HepG2 (cell line): Measurements from ENCODE around the gene ELOVL6. TPM values are rescaled to one million over a fixed set of nuclear protein-coding genes. Genes with fewer than 3 reads are reported as not detected.

Experiments
- CCAR2 ChIP-seq: fragments of 200-400 bp; formaldehyde crosslinking; optimal IDR thresholded peaks from 2 replicates; pipeline ENCODE3; 2018; ENCODE audit warnings: low read depth, mild to moderate bottlenecking, low read length, moderate library complexity
- HMG20A ChIP-seq: IDR thresholded peaks from 2 replicates; pipeline ENCODE4 v1.6.1; 2016; ENCODE audit warnings: borderline replicate concordance
- MAFK ChIP-seq, 2 experiments: IDR thresholded peaks in 1 of 2; conservative IDR thresholded peaks in 1 of 2; 2 replicates each; pipeline ENCODE4 v1.6.1; 2011; ENCODE audit warnings: improper control_type of control experiment in 2 of 2, low read length in 2 of 2
- MEIS2 ChIP-seq: sonication (generic); formaldehyde crosslinking; IDR thresholded peaks from 2 replicates; pipeline ENCODE4 v1.9.0; 2021; ENCODE audit warnings: mild to moderate bottlenecking, missing genetic modification reagents
- NR2F2 ChIP-seq: IDR thresholded peaks from 2 replicates; pipeline ENCODE4 v1.6.1; 2012; ENCODE audit warnings: low read depth, inconsistent platforms, borderline replicate concordance
- SIX1 ChIP-seq: sonication (generic); formaldehyde crosslinking; IDR thresholded peaks from 2 replicates; pipeline ENCODE4 v1.4.0; 2020; ENCODE audit warnings: missing genetic modification reagents, borderline replicate concordance
- ZNF557 ChIP-seq: sonication (generic); formaldehyde crosslinking; IDR thresholded peaks from 2 replicates; pipeline ENCODE4 v1.4.0; 2020; ENCODE audit warnings: missing genetic modification reagents
- ZNF747 ChIP-seq: sonication (generic); formaldehyde crosslinking; IDR thresholded peaks from 2 replicates; pipeline ENCODE4 v1.8.1; 2023; ENCODE audit warnings: missing genetic modification reagents, mild to moderate bottlenecking, borderline replicate concordance
- polyA plus RNA-seq, 8 experiments: library from polyadenylated mRNA; depleted of rRNA in 3 of 8; stranded (reverse) in 7 of 8; unstranded in 1 of 8; fragments of >200 nt; fragmentation: Illumina TruSeq in 4 of 8; extraction: Trizol in 4 of 8; gene quantifications; 2 replicates each; pipeline versions ENCODE4 v1.2.1 to v1.2.3, GENCODE V29; 2011 to 2016; ENCODE audit warnings: low read depth in 4 of 8, missing spikeins in 1 of 8, mixed read lengths in 1 of 8; ENCODE audit not compliant: insufficient read depth in 1 of 8
- total RNA-seq, 5 experiments: library from RNA; depleted of rRNA; stranded (reverse); fragments of >200 nt; fragmentation: Illumina TruSeq; extraction: Trizol; gene quantifications; 2 replicates each; pipeline ENCODE4 v1.2.3, GENCODE V29; 2016; ENCODE audit warnings: low read depth in 1 of 5
- TF ChIP-seq, protein P1 (sequence below): sonication (generic); formaldehyde crosslinking; IDR thresholded peaks from 2 replicates; pipeline ENCODE4 v1.9.0; 2021; ENCODE audit warnings: mild to moderate bottlenecking, missing genetic modification reagents
- TF ChIP-seq, protein P2 (sequence below): sonication (generic); formaldehyde crosslinking; conservative IDR thresholded peaks from 2 replicates; pipeline ENCODE4 v1.4.0; 2020; ENCODE audit warnings: mild to moderate bottlenecking, missing genetic modification reagents, moderate library complexity
- TF ChIP-seq, protein P3 (sequence below): sonication (generic); formaldehyde crosslinking; IDR thresholded peaks from 2 replicates; pipeline ENCODE4 v1.8.1; 2022; ENCODE audit warnings: mild to moderate bottlenecking, missing genetic modification reagents
- TF ChIP-seq, protein P4 (sequence below): sonication (generic); formaldehyde crosslinking; IDR thresholded peaks from 2 replicates; pipeline ENCODE4 v1.4.0; 2020; ENCODE audit warnings: missing genetic modification reagents
- TF ChIP-seq, protein P5 (sequence below): IDR thresholded peaks from 2 replicates; pipeline ENCODE4 v1.6.1; 2018; ENCODE audit warnings: missing genetic modification reagents, mild to moderate bottlenecking, missing compliant biosample characterization

Gene ELOVL6
- total and polyA plus RNA-seq, 2 of the 13 experiments (the other 11 are each of a cell fraction or from before 2014, with no cell fraction given), result 14.1 to 23.2 TPM

DNA sequence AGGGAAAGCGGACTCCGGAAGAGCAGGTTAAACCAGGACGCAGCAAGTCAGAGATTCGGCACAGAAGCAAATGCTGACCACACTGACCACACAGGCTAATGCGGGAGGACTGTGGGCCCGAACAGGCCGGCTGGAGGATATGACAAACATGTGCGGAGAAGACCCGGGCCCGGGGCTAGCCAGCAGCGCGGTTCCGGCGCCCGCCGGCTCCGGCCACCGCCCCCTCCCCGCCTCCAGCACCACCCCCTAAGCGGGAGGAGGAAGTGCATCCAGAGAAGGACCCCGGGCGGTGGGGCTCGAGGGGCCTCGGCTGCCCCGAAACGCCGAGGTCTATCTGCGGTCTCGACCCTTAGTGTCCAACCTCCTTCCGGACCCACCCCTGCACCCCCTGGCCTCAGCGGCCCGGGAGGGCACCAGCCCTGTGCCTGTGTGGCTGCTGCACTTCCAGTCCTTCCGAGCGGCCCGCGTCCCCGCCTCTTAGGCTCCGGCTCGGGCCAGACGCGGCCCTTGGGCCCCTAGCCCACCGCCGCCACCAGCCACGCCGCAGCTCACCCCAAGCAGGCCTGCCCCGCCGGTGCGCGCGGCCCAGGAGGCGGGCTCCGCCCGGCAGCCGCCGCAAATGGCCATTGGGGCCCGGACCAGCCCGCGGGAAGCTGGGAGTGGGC lies 2.1 kb downstream of the ELOVL6 start (continued):
- TF ChIP-seq, protein P1, sequence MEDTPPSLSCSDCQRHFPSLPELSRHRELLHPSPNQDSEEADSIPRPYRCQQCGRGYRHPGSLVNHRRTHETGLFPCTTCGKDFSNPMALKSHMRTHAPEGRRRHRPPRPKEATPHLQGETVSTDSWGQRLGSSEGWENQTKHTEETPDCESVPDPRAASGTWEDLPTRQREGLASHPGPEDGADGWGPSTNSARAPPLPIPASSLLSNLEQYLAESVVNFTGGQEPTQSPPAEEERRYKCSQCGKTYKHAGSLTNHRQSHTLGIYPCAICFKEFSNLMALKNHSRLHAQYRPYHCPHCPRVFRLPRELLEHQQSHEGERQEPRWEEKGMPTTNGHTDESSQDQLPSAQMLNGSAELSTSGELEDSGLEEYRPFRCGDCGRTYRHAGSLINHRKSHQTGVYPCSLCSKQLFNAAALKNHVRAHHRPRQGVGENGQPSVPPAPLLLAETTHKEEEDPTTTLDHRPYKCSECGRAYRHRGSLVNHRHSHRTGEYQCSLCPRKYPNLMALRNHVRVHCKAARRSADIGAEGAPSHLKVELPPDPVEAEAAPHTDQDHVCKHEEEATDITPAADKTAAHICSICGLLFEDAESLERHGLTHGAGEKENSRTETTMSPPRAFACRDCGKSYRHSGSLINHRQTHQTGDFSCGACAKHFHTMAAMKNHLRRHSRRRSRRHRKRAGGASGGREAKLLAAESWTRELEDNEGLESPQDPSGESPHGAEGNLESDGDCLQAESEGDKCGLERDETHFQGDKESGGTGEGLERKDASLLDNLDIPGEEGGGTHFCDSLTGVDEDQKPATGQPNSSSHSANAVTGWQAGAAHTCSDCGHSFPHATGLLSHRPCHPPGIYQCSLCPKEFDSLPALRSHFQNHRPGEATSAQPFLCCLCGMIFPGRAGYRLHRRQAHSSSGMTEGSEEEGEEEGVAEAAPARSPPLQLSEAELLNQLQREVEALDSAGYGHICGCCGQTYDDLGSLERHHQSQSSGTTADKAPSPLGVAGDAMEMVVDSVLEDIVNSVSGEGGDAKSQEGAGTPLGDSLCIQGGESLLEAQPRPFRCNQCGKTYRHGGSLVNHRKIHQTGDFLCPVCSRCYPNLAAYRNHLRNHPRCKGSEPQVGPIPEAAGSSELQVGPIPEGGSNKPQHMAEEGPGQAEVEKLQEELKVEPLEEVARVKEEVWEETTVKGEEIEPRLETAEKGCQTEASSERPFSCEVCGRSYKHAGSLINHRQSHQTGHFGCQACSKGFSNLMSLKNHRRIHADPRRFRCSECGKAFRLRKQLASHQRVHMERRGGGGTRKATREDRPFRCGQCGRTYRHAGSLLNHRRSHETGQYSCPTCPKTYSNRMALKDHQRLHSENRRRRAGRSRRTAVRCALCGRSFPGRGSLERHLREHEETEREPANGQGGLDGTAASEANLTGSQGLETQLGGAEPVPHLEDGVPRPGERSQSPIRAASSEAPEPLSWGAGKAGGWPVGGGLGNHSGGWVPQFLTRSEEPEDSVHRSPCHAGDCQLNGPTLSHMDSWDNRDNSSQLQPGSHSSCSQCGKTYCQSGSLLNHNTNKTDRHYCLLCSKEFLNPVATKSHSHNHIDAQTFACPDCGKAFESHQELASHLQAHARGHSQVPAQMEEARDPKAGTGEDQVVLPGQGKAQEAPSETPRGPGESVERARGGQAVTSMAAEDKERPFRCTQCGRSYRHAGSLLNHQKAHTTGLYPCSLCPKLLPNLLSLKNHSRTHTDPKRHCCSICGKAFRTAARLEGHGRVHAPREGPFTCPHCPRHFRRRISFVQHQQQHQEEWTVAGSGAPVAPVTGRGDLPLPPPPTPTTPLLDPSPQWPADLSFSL (CRISPR knock-in tag), result no peak
- TF ChIP-seq MEIS2 (CRISPR knock-in tag) (0 out of 2 replicates have a peak, but pooled peaks have one; percentile 9), HMG20A (no peak), SIX1 (CRISPR knock-in tag) (no peak), CCAR2 (no peak), MAFK (conservative IDR thresholded peaks at IDR 0.05 in 1 of 2, IDR thresholded peaks at IDR 0.05 in 1 of 2; ENCODE audit: low read length in 2 of 2) (no peak), ZNF557 (CRISPR knock-in tag) (0 out of 2 replicates have a peak, but pooled peaks have one; percentile 22), NR2F2 (no peak), ZNF747 (no peak)
- TF ChIP-seq, protein P2, sequence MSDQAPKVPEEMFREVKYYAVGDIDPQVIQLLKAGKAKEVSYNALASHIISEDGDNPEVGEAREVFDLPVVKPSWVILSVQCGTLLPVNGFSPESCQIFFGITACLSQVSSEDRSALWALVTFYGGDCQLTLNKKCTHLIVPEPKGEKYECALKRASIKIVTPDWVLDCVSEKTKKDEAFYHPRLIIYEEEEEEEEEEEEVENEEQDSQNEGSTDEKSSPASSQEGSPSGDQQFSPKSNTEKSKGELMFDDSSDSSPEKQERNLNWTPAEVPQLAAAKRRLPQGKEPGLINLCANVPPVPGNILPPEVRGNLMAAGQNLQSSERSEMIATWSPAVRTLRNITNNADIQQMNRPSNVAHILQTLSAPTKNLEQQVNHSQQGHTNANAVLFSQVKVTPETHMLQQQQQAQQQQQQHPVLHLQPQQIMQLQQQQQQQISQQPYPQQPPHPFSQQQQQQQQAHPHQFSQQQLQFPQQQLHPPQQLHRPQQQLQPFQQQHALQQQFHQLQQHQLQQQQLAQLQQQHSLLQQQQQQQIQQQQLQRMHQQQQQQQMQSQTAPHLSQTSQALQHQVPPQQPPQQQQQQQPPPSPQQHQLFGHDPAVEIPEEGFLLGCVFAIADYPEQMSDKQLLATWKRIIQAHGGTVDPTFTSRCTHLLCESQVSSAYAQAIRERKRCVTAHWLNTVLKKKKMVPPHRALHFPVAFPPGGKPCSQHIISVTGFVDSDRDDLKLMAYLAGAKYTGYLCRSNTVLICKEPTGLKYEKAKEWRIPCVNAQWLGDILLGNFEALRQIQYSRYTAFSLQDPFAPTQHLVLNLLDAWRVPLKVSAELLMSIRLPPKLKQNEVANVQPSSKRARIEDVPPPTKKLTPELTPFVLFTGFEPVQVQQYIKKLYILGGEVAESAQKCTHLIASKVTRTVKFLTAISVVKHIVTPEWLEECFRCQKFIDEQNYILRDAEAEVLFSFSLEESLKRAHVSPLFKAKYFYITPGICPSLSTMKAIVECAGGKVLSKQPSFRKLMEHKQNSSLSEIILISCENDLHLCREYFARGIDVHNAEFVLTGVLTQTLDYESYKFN (CRISPR knock-in tag), result 0 out of 2 replicates have a peak, but pooled peaks have one; percentile 29
- TF ChIP-seq, protein P3, sequence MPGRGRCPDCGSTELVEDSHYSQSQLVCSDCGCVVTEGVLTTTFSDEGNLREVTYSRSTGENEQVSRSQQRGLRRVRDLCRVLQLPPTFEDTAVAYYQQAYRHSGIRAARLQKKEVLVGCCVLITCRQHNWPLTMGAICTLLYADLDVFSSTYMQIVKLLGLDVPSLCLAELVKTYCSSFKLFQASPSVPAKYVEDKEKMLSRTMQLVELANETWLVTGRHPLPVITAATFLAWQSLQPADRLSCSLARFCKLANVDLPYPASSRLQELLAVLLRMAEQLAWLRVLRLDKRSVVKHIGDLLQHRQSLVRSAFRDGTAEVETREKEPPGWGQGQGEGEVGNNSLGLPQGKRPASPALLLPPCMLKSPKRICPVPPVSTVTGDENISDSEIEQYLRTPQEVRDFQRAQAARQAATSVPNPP, result no peak
- TF ChIP-seq, protein P4, sequence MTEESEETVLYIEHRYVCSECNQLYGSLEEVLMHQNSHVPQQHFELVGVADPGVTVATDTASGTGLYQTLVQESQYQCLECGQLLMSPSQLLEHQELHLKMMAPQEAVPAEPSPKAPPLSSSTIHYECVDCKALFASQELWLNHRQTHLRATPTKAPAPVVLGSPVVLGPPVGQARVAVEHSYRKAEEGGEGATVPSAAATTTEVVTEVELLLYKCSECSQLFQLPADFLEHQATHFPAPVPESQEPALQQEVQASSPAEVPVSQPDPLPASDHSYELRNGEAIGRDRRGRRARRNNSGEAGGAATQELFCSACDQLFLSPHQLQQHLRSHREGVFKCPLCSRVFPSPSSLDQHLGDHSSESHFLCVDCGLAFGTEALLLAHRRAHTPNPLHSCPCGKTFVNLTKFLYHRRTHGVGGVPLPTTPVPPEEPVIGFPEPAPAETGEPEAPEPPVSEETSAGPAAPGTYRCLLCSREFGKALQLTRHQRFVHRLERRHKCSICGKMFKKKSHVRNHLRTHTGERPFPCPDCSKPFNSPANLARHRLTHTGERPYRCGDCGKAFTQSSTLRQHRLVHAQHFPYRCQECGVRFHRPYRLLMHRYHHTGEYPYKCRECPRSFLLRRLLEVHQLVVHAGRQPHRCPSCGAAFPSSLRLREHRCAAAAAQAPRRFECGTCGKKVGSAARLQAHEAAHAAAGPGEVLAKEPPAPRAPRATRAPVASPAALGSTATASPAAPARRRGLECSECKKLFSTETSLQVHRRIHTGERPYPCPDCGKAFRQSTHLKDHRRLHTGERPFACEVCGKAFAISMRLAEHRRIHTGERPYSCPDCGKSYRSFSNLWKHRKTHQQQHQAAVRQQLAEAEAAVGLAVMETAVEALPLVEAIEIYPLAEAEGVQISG (CRISPR knock-in tag), result 0 out of 2 replicates have a peak, but pooled peaks have one; percentile 22
- TF ChIP-seq, protein P5, sequence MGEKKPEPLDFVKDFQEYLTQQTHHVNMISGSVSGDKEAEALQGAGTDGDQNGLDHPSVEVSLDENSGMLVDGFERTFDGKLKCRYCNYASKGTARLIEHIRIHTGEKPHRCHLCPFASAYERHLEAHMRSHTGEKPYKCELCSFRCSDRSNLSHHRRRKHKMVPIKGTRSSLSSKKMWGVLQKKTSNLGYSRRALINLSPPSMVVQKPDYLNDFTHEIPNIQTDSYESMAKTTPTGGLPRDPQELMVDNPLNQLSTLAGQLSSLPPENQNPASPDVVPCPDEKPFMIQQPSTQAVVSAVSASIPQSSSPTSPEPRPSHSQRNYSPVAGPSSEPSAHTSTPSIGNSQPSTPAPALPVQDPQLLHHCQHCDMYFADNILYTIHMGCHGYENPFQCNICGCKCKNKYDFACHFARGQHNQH (CRISPR knock-in tag), result no peak
